ENCODE measurements around the gene EI24. TPM values are rescaled to one million over a fixed set of nuclear protein-coding genes. Genes with fewer than 3 reads are reported as not detected.

The EI24 gene
- polyA plus RNA-seq = 215 to 307 TPM (median 263 TPM) in 3 replicates
- 74.4 TPM for polyA plus RNA-seq (2011; ENCODE audit: low read depth)
- 212 and 329 TPM in 2 replicates for polyA plus RNA-seq (2011; cell fraction: cytosol; rRNA removed)
- polyA plus RNA-seq (2011; cell fraction: nucleus; rRNA removed) = 71.5 and 88.2 TPM in 2 replicates
- 104 and 170 TPM in 2 replicates for polyA plus RNA-seq (2012; ENCODE audit: low replicate concordance)
- 119 to 245 TPM (median 243 TPM) in 3 replicates for polyA minus RNA-seq
- 125 TPM for polyA minus RNA-seq (2011; cell fraction: cytosol; rRNA and poly(A)+ RNA removed)
- polyA minus RNA-seq (2011; cell fraction: nucleus; rRNA and poly(A)+ RNA removed) = 37.5 and 49.4 TPM in 2 replicates

GRCh38 chr11:125568970-125569914, at the start of gene EI24:
TSS of gene EI24 (plus strand) at chr11:125569477. CDS start at chr11:125572528, 3,051 bp downstream.
- H3K4me3 ChIP-seq (ENCODE audit: control insufficient read depth in 2 of 3, extremely low read depth in 1 of 3, insufficient read depth in 2 of 3, low read depth in 1 of 3, low read length in 3 of 3) = peak within 1 kb of the TSS; percentile 84 to 95 (median 86)
- no peak for TF ChIP-seq EZH2 (IDR thresholded peaks at IDR 0.05; ENCODE audit: low read length)
- TF ChIP-seq, protein P1, sequence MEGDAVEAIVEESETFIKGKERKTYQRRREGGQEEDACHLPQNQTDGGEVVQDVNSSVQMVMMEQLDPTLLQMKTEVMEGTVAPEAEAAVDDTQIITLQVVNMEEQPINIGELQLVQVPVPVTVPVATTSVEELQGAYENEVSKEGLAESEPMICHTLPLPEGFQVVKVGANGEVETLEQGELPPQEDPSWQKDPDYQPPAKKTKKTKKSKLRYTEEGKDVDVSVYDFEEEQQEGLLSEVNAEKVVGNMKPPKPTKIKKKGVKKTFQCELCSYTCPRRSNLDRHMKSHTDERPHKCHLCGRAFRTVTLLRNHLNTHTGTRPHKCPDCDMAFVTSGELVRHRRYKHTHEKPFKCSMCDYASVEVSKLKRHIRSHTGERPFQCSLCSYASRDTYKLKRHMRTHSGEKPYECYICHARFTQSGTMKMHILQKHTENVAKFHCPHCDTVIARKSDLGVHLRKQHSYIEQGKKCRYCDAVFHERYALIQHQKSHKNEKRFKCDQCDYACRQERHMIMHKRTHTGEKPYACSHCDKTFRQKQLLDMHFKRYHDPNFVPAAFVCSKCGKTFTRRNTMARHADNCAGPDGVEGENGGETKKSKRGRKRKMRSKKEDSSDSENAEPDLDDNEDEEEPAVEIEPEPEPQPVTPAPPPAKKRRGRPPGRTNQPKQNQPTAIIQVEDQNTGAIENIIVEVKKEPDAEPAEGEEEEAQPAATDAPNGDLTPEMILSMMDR (optimal IDR thresholded peaks at IDR 0.05 in 1 of 3, IDR thresholded peaks at IDR 0.05 in 1 of 3, conservative IDR thresholded peaks at IDR 0.05 in 1 of 3; ENCODE audit: extremely low read depth in 1 of 3, insufficient read depth in 2 of 3, low read length in 3 of 3) = peak; percentile 56 to 81 (median 74)
- FAIRE-seq (peak; percentile 61), DNase-seq (ENCODE audit: low read depth, low spot score) (no peak)
- H3K9me3 ChIP-seq (ENCODE audit: control insufficient read depth, low read depth, low read length) = no peaks in the 10 kb centered on the region
- H3K4me2 ChIP-seq (ENCODE audit: control insufficient read depth, extremely low read depth, insufficient read depth, low read depth, low read length) = peak within 1 kb of the TSS; percentile 70
- peaks cover 31% of the 10 kb centered on the region for H3K79me2 ChIP-seq (ENCODE audit: control insufficient read depth, insufficient read depth, low read length)
- H2AFZ ChIP-seq (ENCODE audit: control insufficient read depth, low read length) = peak within 1 kb of the TSS; percentile 87
- no peaks in the 10 kb centered on the region for H3K27me3 ChIP-seq (ENCODE audit: control insufficient read depth, extremely low read depth, insufficient read depth, low read length)
- no peaks in the 10 kb centered on the region for H3K9me1 ChIP-seq (ENCODE audit: control insufficient read depth, extremely low read depth, insufficient read depth, low read length)
- H4K20me1 ChIP-seq (ENCODE audit: control insufficient read depth, extremely low read depth, insufficient read depth, low read length) = no peaks in the 10 kb centered on the region
- H3K36me3 ChIP-seq (ENCODE audit: control insufficient read depth in 2 of 2, extremely low read depth in 1 of 2, insufficient read depth in 2 of 2, low read length in 2 of 2) = peaks cover 10 to 13% of the 10 kb centered on the region in 2 experiments
- dilution Hi-C loops (cut with MboI; ENCODE audit: extremely low pct_ligation_motif_present, low sequenced_read_pairs) = no loop called here
- peak within 1 kb of the TSS; percentile 93 for H3K27ac ChIP-seq (ENCODE audit: control insufficient read depth, insufficient read depth, low read length)
- H3K4me1 ChIP-seq (ENCODE audit: control insufficient read depth, extremely low read depth, insufficient read depth, low read length) = peaks cover 9% of the 10 kb centered on the region
- H3K9ac ChIP-seq (ENCODE audit: control insufficient read depth, extremely low read depth, insufficient read depth, low read length) = peak within 1 kb of the TSS; percentile 95

GRCh38 chr11:125519860-125520834, 49.1 kb upstream of the EI24 start:
- dilution Hi-C loops (cut with MboI; ENCODE audit: extremely low pct_ligation_motif_present, low sequenced_read_pairs) = no loop called here
- TF ChIP-seq, protein P1 (optimal IDR thresholded peaks at IDR 0.05 in 1 of 3, IDR thresholded peaks at IDR 0.05 in 1 of 3, conservative IDR thresholded peaks at IDR 0.05 in 1 of 3; ENCODE audit: extremely low read depth in 1 of 3, insufficient read depth in 2 of 3, low read length in 3 of 3) = no peak
- TF ChIP-seq EZH2 (IDR thresholded peaks at IDR 0.05; ENCODE audit: low read length) = no peak
- Histone ChIP-seq H3K4me3 (ENCODE audit: control insufficient read depth in 2 of 3, extremely low read depth in 1 of 3, insufficient read depth in 2 of 3, low read depth in 1 of 3, low read length in 3 of 3) (no peak overlapping the region), H3K79me2 (ENCODE audit: control insufficient read depth, insufficient read depth, low read length) (no peaks in the 10 kb centered on the region), H3K4me2 (ENCODE audit: control insufficient read depth, extremely low read depth, insufficient read depth, low read depth, low read length) (no peak overlapping the region), H3K4me1 (ENCODE audit: control insufficient read depth, extremely low read depth, insufficient read depth, low read length) (peaks cover 5% of the 10 kb centered on the region), H3K27ac (ENCODE audit: control insufficient read depth, insufficient read depth, low read length) (no peak overlapping the region), H3K9me3 (ENCODE audit: control insufficient read depth, low read depth, low read length) (no peaks in the 10 kb centered on the region), H3K27me3 (ENCODE audit: control insufficient read depth, extremely low read depth, insufficient read depth, low read length) (no peaks in the 10 kb centered on the region), H2AFZ (ENCODE audit: control insufficient read depth, low read length) (no peak overlapping the region), H3K9me1 (ENCODE audit: control insufficient read depth, extremely low read depth, insufficient read depth, low read length) (no peaks in the 10 kb centered on the region), H3K36me3 (ENCODE audit: control insufficient read depth in 2 of 2, extremely low read depth in 1 of 2, insufficient read depth in 2 of 2, low read length in 2 of 2) (no peaks in the 10 kb centered on the region), H3K9ac (ENCODE audit: control insufficient read depth, extremely low read depth, insufficient read depth, low read length) (no peak overlapping the region), H4K20me1 (ENCODE audit: control insufficient read depth, extremely low read depth, insufficient read depth, low read length) (no peaks in the 10 kb centered on the region)
- DNase-seq (ENCODE audit: low read depth, low spot score) = no peak
- no peak for FAIRE-seq

Measured in keratinocyte (primary cell).